WTC11 (cell line): ENCODE results near the gene CBX7. TPM values are rescaled to one million over a fixed set of nuclear protein-coding genes. Genes with fewer than 3 reads are reported as not detected.

Experiments used
- ATAC-seq: fragments of 200-7000 bp; cut with Tn5 transposase; 2 replicates; pipeline ENCODE4 v1.10.0; 2021; ENCODE audit warnings: mild to moderate bottlenecking, moderate library complexity
- CTCF ChIA-PET: fragments of 300-600 bp; sonication (Branson Sonifier 250); formaldehyde crosslinking; loops from one replicate; lab custom pipeline; 2021; ENCODE audit warnings: antibody characterized with exemption; lab: Charles Lee
- POLR2A ChIA-PET: fragments of 350-600 bp; sonication (Branson Sonifier 250); formaldehyde crosslinking; loops from one replicate; lab custom pipeline; 2021; ENCODE audit warnings: antibody characterized with exemption; lab: Charles Lee
- DNase-seq: peaks from one replicate; pipeline ENCODE4 v3.0.0; 2021; ENCODE audit warnings: low spot score
- H3K27ac Mint-ChIP-seq: 2 replicates; pipeline ENCODE4 v1.8.0; 2021; ENCODE audit warnings: mixed read lengths
- H3K27me3 Mint-ChIP-seq: 2 replicates; pipeline ENCODE4 v1.8.0; 2021; ENCODE audit warnings: low read depth, mild to moderate bottlenecking, moderate library complexity, mixed read lengths
- H3K36me3 Mint-ChIP-seq: 2 replicates; pipeline ENCODE4 v1.8.0; 2021; ENCODE audit warnings: mixed read lengths
- H3K4me1 Mint-ChIP-seq: 2 replicates; pipeline ENCODE4 v1.8.0; 2022; ENCODE audit warnings: mixed read lengths
- H3K4me3 Mint-ChIP-seq: 2 replicates; pipeline ENCODE4 v1.8.0; 2021; ENCODE audit warnings: mild to moderate bottlenecking, moderate library complexity, mixed read lengths
- H3K9me3 Mint-ChIP-seq: 2 replicates; pipeline ENCODE4 v1.8.0; 2021; ENCODE audit warnings: mixed read lengths
- CBFB ChIP-seq: sonication (generic); formaldehyde crosslinking; IDR thresholded peaks from 2 replicates; pipeline ENCODE4 v1.8.1; 2022; ENCODE audit warnings: mild to moderate bottlenecking, low read depth, missing genetic modification reagents
- FOXK1 ChIP-seq: sonication (generic); formaldehyde crosslinking; IDR thresholded peaks from 2 replicates; pipeline ENCODE4 v1.8.0; 2022; ENCODE audit warnings: mild to moderate bottlenecking, moderate library complexity, missing genetic modification reagents
- FOXP1 ChIP-seq: sonication (generic); formaldehyde crosslinking; IDR thresholded peaks from 2 replicates; pipeline ENCODE4 v1.8.0; 2022; ENCODE audit warnings: missing genetic modification reagents, mild to moderate bottlenecking, moderate library complexity, borderline replicate concordance
- GRHL2 ChIP-seq: fragments of 250-450 bp; sonication (Bioruptor Pico); IDR thresholded peaks from 2 replicates; pipeline ENCODE4 v1.8.0; 2022; ENCODE audit warnings: mild to moderate bottlenecking, moderate library complexity; ENCODE audit not compliant: insufficient replicate concordance, severe bottlenecking
- GTF2I ChIP-seq: fragments of 250-450 bp; sonication (Bioruptor Pico); conservative IDR thresholded peaks from 2 replicates; pipeline ENCODE4 v1.4.0; 2021; ENCODE audit warnings: mild to moderate bottlenecking
- IRF2 ChIP-seq: sonication (generic); formaldehyde crosslinking; IDR thresholded peaks from 2 replicates; pipeline ENCODE4 v1.8.0; 2022; ENCODE audit warnings: low read depth, missing genetic modification reagents, borderline replicate concordance
- NFATC4 ChIP-seq: fragments of 250-450 bp; sonication (Bioruptor Pico); IDR thresholded peaks from 2 replicates; pipeline ENCODE4 v1.9.0; 2021; ENCODE audit warnings: mild to moderate bottlenecking
- NFYB ChIP-seq: sonication (generic); formaldehyde crosslinking; conservative IDR thresholded peaks from 2 replicates; pipeline ENCODE4 v1.8.0; 2022; ENCODE audit warnings: low read depth, missing genetic modification reagents
- NR1H2 ChIP-seq: sonication (generic); formaldehyde crosslinking; IDR thresholded peaks from 2 replicates; pipeline ENCODE4 v1.9.0; 2021; ENCODE audit warnings: mild to moderate bottlenecking, moderate library complexity, missing genetic modification reagents
- NR3C1 ChIP-seq: sonication (generic); formaldehyde crosslinking; conservative IDR thresholded peaks from 2 replicates; pipeline ENCODE4 v1.8.1; 2023; ENCODE audit warnings: low read depth, mild to moderate bottlenecking, missing genetic modification reagents
- OVOL2 ChIP-seq: fragments of 250-450 bp; sonication (Bioruptor Pico); IDR thresholded peaks from 2 replicates; pipeline ENCODE4 v1.9.0; 2021; ENCODE audit warnings: mild to moderate bottlenecking, borderline replicate concordance
- SMAD3 ChIP-seq: sonication (generic); formaldehyde crosslinking; IDR thresholded peaks from 2 replicates; pipeline ENCODE4 v1.8.0; 2022; ENCODE audit warnings: missing genetic modification reagents, mild to moderate bottlenecking, borderline replicate concordance
- SOX15 ChIP-seq: fragments of 250-450 bp; sonication (Bioruptor Pico); IDR thresholded peaks from 2 replicates; pipeline ENCODE4 v1.9.0; 2021; ENCODE audit warnings: mild to moderate bottlenecking
- ZNF121 ChIP-seq: sonication (generic); formaldehyde crosslinking; IDR thresholded peaks from 2 replicates; pipeline ENCODE4 v1.8.0; 2023; ENCODE audit warnings: missing genetic modification reagents
- ZNF232 ChIP-seq: sonication (generic); formaldehyde crosslinking; IDR thresholded peaks from 2 replicates; pipeline ENCODE4 v1.8.0; 2022; ENCODE audit warnings: mild to moderate bottlenecking, missing genetic modification reagents
- ZNF263 ChIP-seq: sonication (generic); formaldehyde crosslinking; IDR thresholded peaks from 2 replicates; pipeline ENCODE4 v1.8.1; 2022; ENCODE audit warnings: low read depth, mild to moderate bottlenecking, moderate library complexity, missing genetic modification reagents
- total RNA-seq: library from RNA; stranded (reverse); gene quantifications from 3 replicates; pipeline ENCODE4 v1.2.3, GENCODE V29; 2021
- TF ChIP-seq, protein P1 (sequence below): sonication (generic); formaldehyde crosslinking; IDR thresholded peaks from 2 replicates; pipeline ENCODE4 v1.8.1; 2022; ENCODE audit warnings: low read depth, mild to moderate bottlenecking, moderate library complexity, missing genetic modification reagents, borderline replicate concordance
- TF ChIP-seq, protein P2 (sequence below): sonication (generic); formaldehyde crosslinking; IDR thresholded peaks from 2 replicates; pipeline ENCODE4 v1.8.0; 2022; ENCODE audit warnings: mild to moderate bottlenecking, missing genetic modification reagents
- TF ChIP-seq, protein P3 (sequence below): fragments of 250-450 bp; sonication (Bioruptor Pico); IDR thresholded peaks from 2 replicates; pipeline ENCODE4 v1.9.0; 2021; ENCODE audit warnings: moderate library complexity, mild to moderate bottlenecking, inconsistent platforms, borderline replicate concordance
- TF ChIP-seq, protein P4 (sequence below): sonication (generic); formaldehyde crosslinking; conservative IDR thresholded peaks from 2 replicates; pipeline ENCODE4 v1.8.1; 2022; ENCODE audit warnings: mild to moderate bottlenecking, missing genetic modification reagents
- TF ChIP-seq, protein P5 (sequence below): sonication (generic); formaldehyde crosslinking; IDR thresholded peaks from 2 replicates; pipeline ENCODE4 v1.8.1; 2022; ENCODE audit warnings: mild to moderate bottlenecking, moderate library complexity, missing genetic modification reagents
- TF ChIP-seq, protein P6 (sequence below): sonication (generic); formaldehyde crosslinking; IDR thresholded peaks from 2 replicates; pipeline ENCODE4 v1.8.0; 2022; ENCODE audit warnings: mild to moderate bottlenecking, missing genetic modification reagents
- TF ChIP-seq, protein P7 (sequence below): sonication (generic); formaldehyde crosslinking; IDR thresholded peaks from 2 replicates; pipeline ENCODE4 v1.8.0; 2023; ENCODE audit warnings: missing genetic modification reagents, mild to moderate bottlenecking, borderline replicate concordance

Gene CBX7
- total RNA-seq, 1 experiment from 2014 or later, result 10.6 TPM

DNA sequence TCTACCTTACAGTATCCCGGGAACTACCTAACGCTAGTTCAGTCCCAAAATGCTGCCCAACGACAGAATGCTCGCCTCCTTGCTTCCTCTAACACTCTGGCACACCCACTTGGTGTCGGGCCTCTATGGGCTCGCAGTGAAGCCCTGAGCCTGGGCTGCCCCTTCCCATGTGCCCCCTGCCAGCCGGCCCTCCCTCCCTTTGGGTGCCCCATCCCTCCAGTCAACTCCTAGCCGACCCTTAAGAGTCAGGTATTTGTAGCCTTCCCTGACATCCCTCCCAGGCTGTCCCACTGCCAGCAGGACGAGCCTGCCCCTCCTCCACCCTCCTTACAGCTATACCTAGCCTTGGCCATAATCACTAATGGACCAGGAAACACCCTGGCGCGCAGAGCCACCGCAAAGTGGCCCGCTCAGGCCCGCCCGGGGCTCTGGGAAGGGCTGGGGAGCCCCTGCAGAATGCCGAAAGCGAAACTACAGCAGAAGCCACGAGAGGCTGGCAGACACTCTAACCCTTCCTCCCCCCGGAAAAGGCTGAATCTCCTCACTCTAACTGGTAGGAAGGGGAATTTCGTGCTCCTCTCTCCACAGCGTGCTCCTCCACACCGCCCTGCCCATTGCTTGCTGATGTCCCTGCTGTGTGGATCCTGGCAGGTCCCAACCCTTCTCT is 8.2 kb downstream of the CBX7 start:
- POLR2A ChIA-PET, result no interaction called here
- H3K4me3 Mint-ChIP-seq, result peak overlapping the region; percentile 69
- no peaks in the 10 kb centered on the region for H3K36me3 Mint-ChIP-seq
- DNase-seq (no peak), ATAC-seq (peak; percentile 15)
- no peak overlapping the region for H3K27ac Mint-ChIP-seq
- H3K9me3 Mint-ChIP-seq, result no peaks in the 10 kb centered on the region
- CTCF ChIA-PET, result interaction anchor here (0.9 to 1.1 kb wide), 2 partner anchors 167 to 274 kb away, joined by 3 read pairs; no protein-coding TSS in a partner anchor
- H3K27me3 Mint-ChIP-seq, result peaks cover 2% of the 10 kb centered on the region
- 0 out of 2 replicates have a peak, but pooled peaks have one; percentile 20 for TF ChIP-seq ZNF121 (CRISPR knock-in tag)
- TF ChIP-seq SOX15 (CRISPR knock-in tag), result no peak
- no peak for TF ChIP-seq ZNF232 (CRISPR knock-in tag)
- TF ChIP-seq NR1H2, result no peak
- TF ChIP-seq, protein P1, sequence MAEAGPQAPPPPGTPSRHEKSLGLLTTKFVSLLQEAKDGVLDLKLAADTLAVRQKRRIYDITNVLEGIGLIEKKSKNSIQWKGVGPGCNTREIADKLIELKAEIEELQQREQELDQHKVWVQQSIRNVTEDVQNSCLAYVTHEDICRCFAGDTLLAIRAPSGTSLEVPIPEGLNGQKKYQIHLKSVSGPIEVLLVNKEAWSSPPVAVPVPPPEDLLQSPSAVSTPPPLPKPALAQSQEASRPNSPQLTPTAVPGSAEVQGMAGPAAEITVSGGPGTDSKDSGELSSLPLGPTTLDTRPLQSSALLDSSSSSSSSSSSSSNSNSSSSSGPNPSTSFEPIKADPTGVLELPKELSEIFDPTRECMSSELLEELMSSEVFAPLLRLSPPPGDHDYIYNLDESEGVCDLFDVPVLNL (CRISPR knock-in tag), result no peak
- TF ChIP-seq ZNF263 (CRISPR knock-in tag), result no peak
- TF ChIP-seq GTF2I (CRISPR knock-in tag), result no peak
- peaks cover 25% of the 10 kb centered on the region for H3K4me1 Mint-ChIP-seq

DNA sequence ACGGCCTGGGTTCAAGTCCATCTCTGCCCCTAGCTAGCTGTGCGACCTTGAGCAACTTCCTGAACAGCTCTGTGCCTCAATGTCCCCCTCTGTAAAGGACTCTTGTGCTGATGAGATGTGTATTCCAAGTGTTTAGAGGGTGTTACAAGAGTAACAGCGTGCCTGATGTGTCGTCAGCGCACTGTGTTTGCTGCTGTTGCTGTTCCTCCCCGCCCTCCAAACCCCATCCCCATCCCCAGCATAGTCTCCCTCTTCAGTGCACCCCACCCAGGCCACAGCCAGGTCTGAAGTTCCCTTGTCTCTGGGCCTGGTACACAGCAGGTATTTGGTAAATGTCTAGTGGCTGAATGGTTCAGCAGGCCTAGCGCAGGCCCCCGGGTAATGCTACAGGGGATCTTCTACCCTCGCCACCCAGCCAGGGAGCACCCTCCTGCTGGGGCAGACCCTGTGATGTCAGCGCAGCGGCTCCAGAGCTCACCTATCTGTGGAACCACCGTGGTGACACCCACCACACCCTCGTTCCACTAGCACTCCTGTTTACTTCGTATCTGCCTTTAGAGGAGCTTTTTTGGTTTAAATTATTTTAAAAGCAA is 10.3 kb downstream of the CBX7 start:
- no peaks in the 10 kb centered on the region for H3K36me3 Mint-ChIP-seq
- no peak for ATAC-seq
- H3K27me3 Mint-ChIP-seq, result peaks cover 2% of the 10 kb centered on the region
- TF ChIP-seq, protein P2, sequence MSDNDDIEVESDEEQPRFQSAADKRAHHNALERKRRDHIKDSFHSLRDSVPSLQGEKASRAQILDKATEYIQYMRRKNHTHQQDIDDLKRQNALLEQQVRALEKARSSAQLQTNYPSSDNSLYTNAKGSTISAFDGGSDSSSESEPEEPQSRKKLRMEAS (CRISPR knock-in tag), result no peak
- TF ChIP-seq, protein P3, sequence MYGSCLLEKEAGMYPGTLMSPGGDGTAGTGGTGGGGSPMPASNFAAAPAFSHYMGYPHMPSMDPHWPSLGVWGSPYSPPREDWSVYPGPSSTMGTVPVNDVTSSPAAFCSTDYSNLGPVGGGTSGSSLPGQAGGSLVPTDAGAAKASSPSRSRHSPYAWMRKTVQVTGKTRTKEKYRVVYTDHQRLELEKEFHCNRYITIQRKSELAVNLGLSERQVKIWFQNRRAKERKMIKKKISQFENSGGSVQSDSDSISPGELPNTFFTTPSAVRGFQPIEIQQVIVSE (CRISPR knock-in tag), result no peak
- TF ChIP-seq, protein P4, sequence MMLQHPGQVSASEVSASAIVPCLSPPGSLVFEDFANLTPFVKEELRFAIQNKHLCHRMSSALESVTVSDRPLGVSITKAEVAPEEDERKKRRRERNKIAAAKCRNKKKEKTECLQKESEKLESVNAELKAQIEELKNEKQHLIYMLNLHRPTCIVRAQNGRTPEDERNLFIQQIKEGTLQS (CRISPR knock-in tag), result no peak
- no peak for TF ChIP-seq NR3C1 (CRISPR knock-in tag)
- no peak for TF ChIP-seq GTF2I (CRISPR knock-in tag)
- TF ChIP-seq, protein P5, sequence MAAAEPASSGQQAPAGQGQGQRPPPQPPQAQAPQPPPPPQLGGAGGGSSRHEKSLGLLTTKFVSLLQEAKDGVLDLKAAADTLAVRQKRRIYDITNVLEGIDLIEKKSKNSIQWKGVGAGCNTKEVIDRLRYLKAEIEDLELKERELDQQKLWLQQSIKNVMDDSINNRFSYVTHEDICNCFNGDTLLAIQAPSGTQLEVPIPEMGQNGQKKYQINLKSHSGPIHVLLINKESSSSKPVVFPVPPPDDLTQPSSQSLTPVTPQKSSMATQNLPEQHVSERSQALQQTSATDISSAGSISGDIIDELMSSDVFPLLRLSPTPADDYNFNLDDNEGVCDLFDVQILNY, result no peak
- no peak for TF ChIP-seq FOXK1 (CRISPR knock-in tag)
- TF ChIP-seq SMAD3 (CRISPR knock-in tag), result no peak
- TF ChIP-seq GRHL2 (CRISPR knock-in tag), result no peak
- TF ChIP-seq, protein P6, sequence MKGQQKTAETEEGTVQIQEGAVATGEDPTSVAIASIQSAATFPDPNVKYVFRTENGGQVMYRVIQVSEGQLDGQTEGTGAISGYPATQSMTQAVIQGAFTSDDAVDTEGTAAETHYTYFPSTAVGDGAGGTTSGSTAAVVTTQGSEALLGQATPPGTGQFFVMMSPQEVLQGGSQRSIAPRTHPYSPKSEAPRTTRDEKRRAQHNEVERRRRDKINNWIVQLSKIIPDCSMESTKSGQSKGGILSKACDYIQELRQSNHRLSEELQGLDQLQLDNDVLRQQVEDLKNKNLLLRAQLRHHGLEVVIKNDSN (CRISPR knock-in tag), result no peak
- no peak for TF ChIP-seq CBFB
- no peak for TF ChIP-seq ZNF232 (CRISPR knock-in tag)
- TF ChIP-seq NFYB, result no peak
- TF ChIP-seq IRF2 (CRISPR knock-in tag), result no peak
- TF ChIP-seq, protein P7, sequence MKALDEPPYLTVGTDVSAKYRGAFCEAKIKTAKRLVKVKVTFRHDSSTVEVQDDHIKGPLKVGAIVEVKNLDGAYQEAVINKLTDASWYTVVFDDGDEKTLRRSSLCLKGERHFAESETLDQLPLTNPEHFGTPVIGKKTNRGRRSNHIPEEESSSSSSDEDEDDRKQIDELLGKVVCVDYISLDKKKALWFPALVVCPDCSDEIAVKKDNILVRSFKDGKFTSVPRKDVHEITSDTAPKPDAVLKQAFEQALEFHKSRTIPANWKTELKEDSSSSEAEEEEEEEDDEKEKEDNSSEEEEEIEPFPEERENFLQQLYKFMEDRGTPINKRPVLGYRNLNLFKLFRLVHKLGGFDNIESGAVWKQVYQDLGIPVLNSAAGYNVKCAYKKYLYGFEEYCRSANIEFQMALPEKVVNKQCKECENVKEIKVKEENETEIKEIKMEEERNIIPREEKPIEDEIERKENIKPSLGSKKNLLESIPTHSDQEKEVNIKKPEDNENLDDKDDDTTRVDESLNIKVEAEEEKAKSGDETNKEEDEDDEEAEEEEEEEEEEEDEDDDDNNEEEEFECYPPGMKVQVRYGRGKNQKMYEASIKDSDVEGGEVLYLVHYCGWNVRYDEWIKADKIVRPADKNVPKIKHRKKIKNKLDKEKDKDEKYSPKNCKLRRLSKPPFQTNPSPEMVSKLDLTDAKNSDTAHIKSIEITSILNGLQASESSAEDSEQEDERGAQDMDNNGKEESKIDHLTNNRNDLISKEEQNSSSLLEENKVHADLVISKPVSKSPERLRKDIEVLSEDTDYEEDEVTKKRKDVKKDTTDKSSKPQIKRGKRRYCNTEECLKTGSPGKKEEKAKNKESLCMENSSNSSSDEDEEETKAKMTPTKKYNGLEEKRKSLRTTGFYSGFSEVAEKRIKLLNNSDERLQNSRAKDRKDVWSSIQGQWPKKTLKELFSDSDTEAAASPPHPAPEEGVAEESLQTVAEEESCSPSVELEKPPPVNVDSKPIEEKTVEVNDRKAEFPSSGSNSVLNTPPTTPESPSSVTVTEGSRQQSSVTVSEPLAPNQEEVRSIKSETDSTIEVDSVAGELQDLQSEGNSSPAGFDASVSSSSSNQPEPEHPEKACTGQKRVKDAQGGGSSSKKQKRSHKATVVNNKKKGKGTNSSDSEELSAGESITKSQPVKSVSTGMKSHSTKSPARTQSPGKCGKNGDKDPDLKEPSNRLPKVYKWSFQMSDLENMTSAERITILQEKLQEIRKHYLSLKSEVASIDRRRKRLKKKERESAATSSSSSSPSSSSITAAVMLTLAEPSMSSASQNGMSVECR, result no peak
- no peak for TF ChIP-seq FOXP1
- TF ChIP-seq NFATC4 (CRISPR knock-in tag), result no peak
- TF ChIP-seq OVOL2 (CRISPR knock-in tag), result no peak
- CTCF ChIA-PET, result interaction anchor here (0.6 kb wide), 1 partner anchor 25 kb away, joined by 3 read pairs; no protein-coding TSS in a partner anchor
- H3K9me3 Mint-ChIP-seq, result no peaks in the 10 kb centered on the region
- no peak overlapping the region for H3K27ac Mint-ChIP-seq
- POLR2A ChIA-PET, result interaction anchor here (1.2 kb wide), 1 partner anchor 18 kb away, joined by 3 read pairs; no protein-coding TSS in a partner anchor
- no peak for DNase-seq
- peaks cover 21% of the 10 kb centered on the region for H3K4me1 Mint-ChIP-seq
- H3K4me3 Mint-ChIP-seq, result no peak overlapping the region
